CD14-positive monocyte (primary cell): ENCODE measurements around the gene MIOX. TPM values are rescaled to one million over a fixed set of nuclear protein-coding genes. Genes with fewer than 3 reads are reported as not detected.

ENCODE experiments used
- DNase-seq, 3 donors: peaks; one replicate each; pipeline ENCODE4 v3.0.0-alpha.2; 2011 to 2022
- H2AFZ ChIP-seq: 2 replicates; pipeline ENCODE4 v1.6.0; 2012; ENCODE audit warnings: mild to moderate bottlenecking, low read depth, low read length, inconsistent platforms; ENCODE audit not compliant: insufficient read depth, poor library complexity, severe bottlenecking
- H3K27ac ChIP-seq, 2 donors: 1 replicate in 1 of 2; 2 replicates in 1 of 2; pipeline ENCODE4 v1.5.1; 2012 to 2013; ENCODE audit warnings: low read length in 2 of 2, control low read depth in 1 of 2, inconsistent platforms in 1 of 2, low read depth in 1 of 2, mild to moderate bottlenecking in 1 of 2
- H3K27me3 ChIP-seq, 2 donors: one replicate each; pipeline versions ENCODE4 v1.6.0 to v1.6.1; 2011 to 2013; ENCODE audit warnings: low read length in 2 of 2; ENCODE audit not compliant: control insufficient read depth in 2 of 2, insufficient read depth in 2 of 2
- H3K36me3 ChIP-seq, 2 donors: replicated peaks in 1 of 2; 1 replicate in 1 of 2; 2 replicates in 1 of 2; pipeline versions ENCODE4 v1.5.1 to v1.6.1; 2012 to 2013; ENCODE audit warnings: low read length in 2 of 2, control low read depth in 1 of 2, inconsistent platforms in 1 of 2, mild to moderate bottlenecking in 1 of 2; ENCODE audit not compliant: insufficient read depth in 2 of 2, control insufficient read depth in 1 of 2
- H3K4me1 ChIP-seq, 2 donors: 1 replicate in 1 of 2; 2 replicates in 1 of 2; pipeline versions ENCODE4 v1.5.1 to v1.6.1; 2012 to 2013; ENCODE audit warnings: low read length in 2 of 2, control low read depth in 1 of 2, inconsistent platforms in 1 of 2, mild to moderate bottlenecking in 1 of 2, moderate library complexity in 1 of 2; ENCODE audit not compliant: insufficient read depth in 2 of 2, control insufficient read depth in 1 of 2
- H3K4me2 ChIP-seq: replicated peaks from 2 replicates; pipeline ENCODE3; 2012; ENCODE audit warnings: low read length, moderate library complexity, mild to moderate bottlenecking; ENCODE audit not compliant: poor library complexity, severe bottlenecking; ENCODE audit errors: extremely low read depth
- H3K4me3 ChIP-seq, 3 experiments: fragments of 200-600 bp in 1 of 3; sonication (generic) in 1 of 3; replicated peaks in 1 of 3; 1 replicate in 2 of 3; 2 replicates in 1 of 3; pipeline ENCODE4 v1.5.1; 2011 to 2013; ENCODE audit warnings: low read length in 3 of 3, mild to moderate bottlenecking in 3 of 3, control low read depth in 2 of 3, low read depth in 2 of 3, inconsistent platforms in 1 of 3, moderate library complexity in 1 of 3
- H3K79me2 ChIP-seq: 2 replicates; pipeline ENCODE4 v1.6.0; 2012; ENCODE audit warnings: mild to moderate bottlenecking, control low read depth, inconsistent platforms, low read length, moderate library complexity; ENCODE audit not compliant: insufficient read depth
- H3K9ac ChIP-seq: 2 replicates; pipeline ENCODE4 v1.6.0; 2017; ENCODE audit warnings: low read length, mild to moderate bottlenecking; ENCODE audit not compliant: insufficient read depth, poor library complexity, severe bottlenecking
- H3K9me3 ChIP-seq, 2 donors: replicated peaks in 1 of 2; 1 replicate in 1 of 2; 2 replicates in 1 of 2; pipeline versions ENCODE4 v1.5.1 to v1.6.1; 2012 to 2013; ENCODE audit warnings: low read length in 2 of 2, control low read depth in 1 of 2; ENCODE audit not compliant: control insufficient read depth in 1 of 2, insufficient read depth in 1 of 2
- H4K20me1 ChIP-seq: 2 replicates; pipeline ENCODE4 v1.6.0; 2012; ENCODE audit warnings: mild to moderate bottlenecking, low read length, control low read depth, moderate library complexity; ENCODE audit not compliant: insufficient read depth
- H3K27ac Mint-ChIP-seq, 7 donors: one replicate each; pipeline ENCODE4 v1.8.0; 2020; ENCODE audit warnings: mild to moderate bottlenecking in 7 of 7, mixed read lengths in 7 of 7, moderate library complexity in 6 of 7, inconsistent platforms in 2 of 7
- H3K27me3 Mint-ChIP-seq, 3 donors: one replicate each; pipeline ENCODE4 v1.8.0; 2021 to 2022; ENCODE audit warnings: low read depth in 3 of 3, mild to moderate bottlenecking in 3 of 3, mixed read lengths in 3 of 3, moderate library complexity in 3 of 3, inconsistent platforms in 1 of 3
- H3K36me3 Mint-ChIP-seq, 2 donors: one replicate each; pipeline ENCODE4 v1.8.0; 2020; ENCODE audit warnings: mixed read lengths in 2 of 2, inconsistent platforms in 1 of 2, mild to moderate bottlenecking in 1 of 2
- H3K4me1 Mint-ChIP-seq: one replicate; pipeline ENCODE4 v1.8.0; 2020; ENCODE audit warnings: mild to moderate bottlenecking, mixed read lengths
- H3K4me3 Mint-ChIP-seq, 2 donors: one replicate each; pipeline ENCODE4 v1.8.0; 2020; ENCODE audit warnings: mild to moderate bottlenecking in 2 of 2, mixed read lengths in 2 of 2, moderate library complexity in 1 of 2
- H3K9me3 Mint-ChIP-seq, 7 donors: one replicate each; pipeline ENCODE4 v1.8.0; 2020 to 2022; ENCODE audit warnings: mixed read lengths in 7 of 7, mild to moderate bottlenecking in 6 of 7, moderate library complexity in 6 of 7, inconsistent platforms in 2 of 7
- CTCF ChIP-seq: fragments of 200-600 bp; IDR thresholded peaks from one replicate; pipeline ENCODE4 v1.8.0; 2022; ENCODE audit warnings: antibody characterized with exemption, mild to moderate bottlenecking
- whole genome bisulfite sequencing: methylation state at CpG from one replicate; pipeline ENCODE4 v1.1.5; 2013; ENCODE audit warnings: missing lambda C conversion rate; ENCODE audit not compliant: insufficient coverage; 5-methylcytosine and 5-hydroxymethylcytosine counted together
- intact Hi-C, 2 donors: fragments of 100-400 bp; cut with micrococcal nuclease; formaldehyde crosslinking; loops; one replicate each; pipeline versions ENCODE4 v1.15.0 to v1.15.1; 2023
- polyA plus RNA-seq, 3 donors: library from polyadenylated mRNA; depleted of rRNA in 1 of 3; unstranded in 2 of 3; stranded (reverse) in 1 of 3; fragments of 300-500 nt in 2 of 3; fragments of >200 nt in 1 of 3; fragmentation: Illumina TruSeq in 2 of 3; gene quantifications; 1 replicate in 2 of 3; 2 replicates in 1 of 3; pipeline ENCODE4 v1.2.3, GENCODE V29; 2012 to 2021

Gene MIOX
- polyA plus RNA-seq, 3 donors = not detected

GRCh38 chr22:50445071-50445879 is 41.4 kb upstream of the MIOX start:
- intact Hi-C loops = no loop called here
- Histone ChIP-seq H3K36me3 (peaks cover 67 to 87% of the 10 kb centered on the region in 2 donors), H3K9me3 (no peaks in the 10 kb centered on the region), H3K4me1 (no peaks in the 10 kb centered on the region), H3K27ac (no peak overlapping the region), H3K79me2 (no peaks in the 10 kb centered on the region), H3K9ac (no peak overlapping the region), H3K4me2 (no peak overlapping the region), H4K20me1 (peaks cover 55% of the 10 kb centered on the region), H2AFZ (no peak overlapping the region), H3K4me3 (no peak overlapping the region), H3K27me3 (no peaks in the 10 kb centered on the region)
- Mint-ChIP-seq H3K9me3 (no peaks in the 10 kb centered on the region), H3K27me3 (peaks cover 0 to 3% (median 0%) of the 10 kb centered on the region in 3 donors), H3K27ac (peak overlapping the region in 4 of 7 donors; percentile 8 to 50 (median 42)), H3K4me3 (no peak overlapping the region), H3K4me1 (peaks cover 5% of the 10 kb centered on the region), H3K36me3 (peaks cover 43 to 70% of the 10 kb centered on the region in 2 donors)
- no peak for TF ChIP-seq CTCF
- 64% methylated on average over 14 of the region's 30 CpGs for WGBS
- DNase-seq = no peak

- H4K20me1 ChIP-seq = peaks cover 55% of the 10 kb centered on the region
- Mint-ChIP-seq H3K4me1 (peaks cover 5% of the 10 kb centered on the region), H3K9me3 (no peaks in the 10 kb centered on the region), H3K36me3 (peaks cover 48 to 70% of the 10 kb centered on the region in 2 donors), H3K27ac (no peak overlapping the region), H3K27me3 (peaks cover 0 to 3% (median 0%) of the 10 kb centered on the region in 3 donors), H3K4me3 (no peak overlapping the region)
- no peak for TF ChIP-seq CTCF
- H2AFZ ChIP-seq = no peak overlapping the region
- no peak overlapping the region for H3K4me3 ChIP-seq
- no peak overlapping the region for H3K9ac ChIP-seq
- no peak overlapping the region for H3K27ac ChIP-seq
- H3K4me2 ChIP-seq = no peak overlapping the region
- H3K9me3 ChIP-seq = no peaks in the 10 kb centered on the region
- H3K4me1 ChIP-seq = no peaks in the 10 kb centered on the region
- H3K36me3 ChIP-seq = peaks cover 69 to 84% of the 10 kb centered on the region in 2 donors
- DNase-seq = no peak
- 96% methylated on average over 11 of the region's 17 CpGs for WGBS
- intact Hi-C loops = no loop called here
- no peaks in the 10 kb centered on the region for H3K27me3 ChIP-seq
- no peaks in the 10 kb centered on the region for H3K79me2 ChIP-seq
Observed at GRCh38 chr22:50445880-50446707, 40.6 kb upstream of the MIOX start.
